ENCODE results near the gene PHF21A.

GRCh38 chr11:46121301-46121723 lies at the start of gene PHF21A:
- TF ChIP-seq EZH2 (IDR thresholded peaks at IDR 0.05; ENCODE audit: borderline replicate concordance, low read depth, low read length, severe bottlenecking) (no peak), CTCF (IDR thresholded peaks at IDR 0.05; ENCODE audit: extremely low read depth in 1 of 2, insufficient read depth in 1 of 2, low read depth in 1 of 2, low read length in 2 of 2) (no peak), POLR2AphosphoS5 (IDR thresholded peaks at IDR 0.05; ENCODE audit: insufficient read depth, low read depth, low read length) (peak; percentile 53), POLR2A (IDR thresholded peaks at IDR 0.05; ENCODE audit: low read depth, low read length) (no peak), MYC (IDR thresholded peaks at IDR 0.05; ENCODE audit: low read depth, low read length) (no peak), JUN (IDR thresholded peaks at IDR 0.05; ENCODE audit: borderline replicate concordance, insufficient read depth, insufficient read length, low read depth) (no peak), MAX (IDR thresholded peaks at IDR 0.05; ENCODE audit: insufficient read depth, insufficient read length) (no peak), GATA2 (IDR thresholded peaks at IDR 0.05; ENCODE audit: insufficient read depth, insufficient read length, low read depth, low read length) (no peak)

Data from endothelial cell of umbilical vein (primary cell).